SHP77 treated with DMSO at 0.1 percent for 48 hours (cell line): ENCODE measurements around the gene CPA5.
"Not testable (repeated sequence)": the region's sequence is repeated elsewhere in the genome, so short reads cannot be mapped to it uniquely, and the experiment has no call there.

Source experiments
- DNase-seq: peaks from one replicate; lab custom pipeline; 2025; lab: John Stamatoyannopoulos, UW

CPA5 gene

GRCh38 chr7:130359276-130359857, 14.8 kb downstream of the CPA5 start:
- DNase-seq = no peak

- no peak for DNase-seq
Observed at GRCh38 chr7:130360518-130360917, 15.9 kb downstream of the CPA5 start.

GRCh38 chr7:130361681-130362080, 17.1 kb downstream of the CPA5 start:
- DNase-seq = no peak

- no peak for DNase-seq
Observed at GRCh38 chr7:130362251-130362816, 17.7 kb downstream of the CPA5 start.

GRCh38 chr7:130363026-130363847, 18.6 kb downstream of the CPA5 start:
- DNase-seq = no peak

- no peak for DNase-seq
Observed at GRCh38 chr7:130364451-130364850, 19.8 kb downstream of the CPA5 start.

GRCh38 chr7:130365088-130365487, 20.5 kb downstream of the CPA5 start:
- no peak for DNase-seq

GRCh38 chr7:130365511-130366441, 21.2 kb downstream of the CPA5 start:
- peak; percentile 99 for DNase-seq

- no peak for DNase-seq
Observed at GRCh38 chr7:130366564-130366963, 21.9 kb downstream of the CPA5 start.

GRCh38 chr7:130367088-130367755, 22.6 kb downstream of the CPA5 start:
- DNase-seq = peak; percentile 78

GRCh38 chr7:130367836-130368746, 23.5 kb downstream of the CPA5 start:
- no peak for DNase-seq

- no peak for DNase-seq
Observed at GRCh38 chr7:130369110-130369711, 24.6 kb downstream of the CPA5 start.

GRCh38 chr7:130369831-130370550, 25.4 kb downstream of the CPA5 start:
- no peak for DNase-seq

- DNase-seq = no peak
Observed at GRCh38 chr7:130371046-130371445, 26.4 kb downstream of the CPA5 start.

GRCh38 chr7:130372402-130373165, 28.0 kb downstream of the CPA5 start:
- no peak for DNase-seq

GRCh38 chr7:130374507-130374906, 29.9 kb downstream of the CPA5 start:
- no peak for DNase-seq

GRCh38 chr7:130376461-130376860, 31.8 kb downstream of the CPA5 start:
- DNase-seq = not testable (repeated sequence)

- no peak for DNase-seq
Observed at GRCh38 chr7:130377178-130377577, 32.6 kb downstream of the CPA5 start.

- DNase-seq = no peak
Observed at GRCh38 chr7:130379019-130379418, 34.4 kb downstream of the CPA5 start.
